HK-2 (cell line): ENCODE results near the gene FEN1.

Source experiments
- DNase-seq: peaks from one replicate; pipeline ENCODE4 v3.0.0-alpha.2; 2018; ENCODE audit not compliant: unreplicated experiment

FEN1 gene

DNA sequence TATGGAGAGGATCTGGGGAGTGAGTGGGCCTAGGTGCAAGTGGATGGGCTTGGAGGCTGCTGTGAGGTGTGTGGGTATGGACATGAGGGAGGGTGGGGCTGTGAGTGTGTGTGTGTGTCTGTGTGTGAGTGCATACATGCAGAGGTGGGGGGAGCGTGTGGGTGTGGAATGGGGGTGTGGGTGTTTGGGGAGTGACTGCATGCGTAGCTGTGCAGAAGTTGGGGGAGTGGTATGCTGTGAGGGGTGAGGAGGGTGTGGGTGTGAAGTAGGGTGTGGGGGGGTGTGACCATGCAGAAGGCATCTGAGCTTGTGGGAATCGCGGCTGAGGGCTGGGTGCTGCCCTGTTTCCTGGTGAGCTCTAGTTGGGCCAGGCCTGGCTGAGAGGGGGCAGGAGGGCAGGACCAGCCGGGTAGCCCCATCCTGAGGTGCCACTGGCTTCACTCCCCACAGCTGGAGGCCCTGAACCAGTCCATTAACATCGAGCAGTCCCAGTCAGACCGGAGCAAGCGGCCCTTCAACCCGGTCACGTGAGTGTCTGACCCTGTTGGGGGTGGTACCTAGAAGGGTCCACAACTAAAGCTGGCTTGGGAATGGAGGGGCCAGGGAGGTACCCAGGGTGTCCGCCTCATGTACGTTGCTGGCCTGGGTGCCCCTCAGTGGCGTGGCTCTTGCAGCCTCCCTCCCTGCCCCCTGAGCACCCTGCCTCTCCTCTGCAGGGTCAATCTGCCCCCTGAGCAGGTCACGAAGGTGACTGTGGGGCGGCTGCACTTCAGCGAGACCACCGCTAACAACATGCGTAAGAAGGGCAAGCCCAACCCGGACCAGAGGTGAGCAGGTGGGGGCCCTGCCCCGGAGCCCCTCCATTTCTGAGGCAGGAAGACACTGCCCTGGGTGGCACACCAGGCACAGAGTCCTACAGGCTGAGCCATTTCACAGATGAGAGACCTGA is 16.8 kb upstream of the FEN1 start:
- no peak for DNase-seq

GRCh38 chr11:61776561-61777075 is 16.1 kb upstream of the FEN1 start:
- peak; percentile 47 for DNase-seq

DNA sequence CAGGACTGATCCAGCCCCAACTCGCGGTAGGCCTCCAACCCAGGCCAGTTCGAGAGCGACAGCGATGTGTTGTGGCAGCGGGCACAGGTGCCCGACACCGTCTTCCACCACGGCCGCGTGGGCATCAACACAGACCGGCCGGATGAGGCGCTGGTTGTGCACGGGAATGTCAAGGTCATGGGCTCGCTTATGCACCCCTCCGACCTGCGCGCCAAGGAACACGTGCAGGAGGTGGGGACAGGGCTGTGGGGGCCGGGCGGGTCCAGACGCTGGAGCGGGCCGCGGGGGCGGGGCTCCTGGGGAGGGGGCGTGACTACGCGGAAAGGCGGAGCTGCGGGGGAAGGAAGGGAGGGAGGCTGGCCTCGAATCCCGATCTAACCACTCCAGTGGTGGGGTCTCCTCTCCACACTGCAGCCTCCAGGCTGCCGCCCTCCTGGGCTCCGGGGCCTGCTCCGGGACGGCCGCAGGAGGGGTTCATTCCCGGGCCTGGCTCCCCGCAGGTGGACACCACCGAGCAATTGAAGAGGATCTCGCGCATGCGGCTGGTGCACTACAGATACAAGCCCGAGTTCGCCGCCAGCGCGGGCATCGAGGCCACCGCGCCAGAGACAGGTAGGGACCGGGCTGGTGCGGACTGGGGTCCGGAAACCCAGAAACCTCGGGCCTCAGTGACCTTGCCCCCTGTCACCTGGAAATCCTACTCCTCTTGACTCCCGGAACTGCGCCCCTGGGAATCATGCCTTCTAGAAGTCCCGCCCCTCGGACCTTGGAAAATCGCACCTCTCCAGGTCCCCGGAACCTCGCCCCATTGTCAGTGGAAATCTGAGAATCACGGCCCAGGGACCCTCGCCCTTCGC is 15.2 kb upstream of the FEN1 start:
- DNase-seq: no peak

- DNase-seq: no peak
Measured at GRCh38 chr11:61778357-61778886, 14.3 kb upstream of the FEN1 start.

GRCh38 chr11:61778920-61779650 is 13.6 kb upstream of the FEN1 start:
- no peak for DNase-seq

GRCh38 chr11:61779666-61780525 is 12.8 kb upstream of the FEN1 start:
- no peak for DNase-seq

DNA sequence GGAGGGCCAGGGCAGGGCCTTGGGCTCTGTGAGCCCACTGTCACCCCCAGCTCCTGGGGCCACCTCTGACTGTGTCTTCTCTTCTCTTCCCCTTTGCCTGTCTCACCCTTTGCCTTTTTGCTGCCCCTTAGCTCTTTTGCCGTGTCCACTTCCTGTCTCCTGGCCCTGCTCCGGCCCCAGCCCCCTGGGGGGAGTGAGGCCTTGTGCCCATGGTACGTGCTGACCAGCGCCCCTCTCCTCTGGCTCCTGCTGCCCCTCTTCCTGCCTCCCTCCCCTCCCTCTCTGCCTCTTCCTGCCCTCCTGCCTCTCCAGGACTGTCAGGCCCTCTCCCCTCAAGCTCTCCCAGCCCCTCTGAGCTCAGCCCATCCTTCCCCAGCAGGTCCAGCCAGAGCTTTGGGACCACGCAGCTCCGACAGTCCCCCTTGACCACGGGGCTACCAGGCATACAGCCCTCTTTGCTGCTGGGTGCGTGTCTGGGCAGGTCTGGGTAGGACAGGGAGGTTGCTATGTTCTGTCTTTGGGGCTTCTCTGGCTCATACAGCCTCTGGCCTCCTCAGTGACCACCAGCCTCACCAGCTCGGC is 12.0 kb upstream of the FEN1 start:
- DNase-seq: no peak

GRCh38 chr11:61781585-61781984 is 11.1 kb upstream of the FEN1 start:
- DNase-seq: no peak

- DNase-seq: no peak
Measured at GRCh38 chr11:61782299-61782698, 10.4 kb upstream of the FEN1 start.

- DNase-seq: no peak
Measured at GRCh38 chr11:61782841-61783240, 9.9 kb upstream of the FEN1 start.

DNA sequence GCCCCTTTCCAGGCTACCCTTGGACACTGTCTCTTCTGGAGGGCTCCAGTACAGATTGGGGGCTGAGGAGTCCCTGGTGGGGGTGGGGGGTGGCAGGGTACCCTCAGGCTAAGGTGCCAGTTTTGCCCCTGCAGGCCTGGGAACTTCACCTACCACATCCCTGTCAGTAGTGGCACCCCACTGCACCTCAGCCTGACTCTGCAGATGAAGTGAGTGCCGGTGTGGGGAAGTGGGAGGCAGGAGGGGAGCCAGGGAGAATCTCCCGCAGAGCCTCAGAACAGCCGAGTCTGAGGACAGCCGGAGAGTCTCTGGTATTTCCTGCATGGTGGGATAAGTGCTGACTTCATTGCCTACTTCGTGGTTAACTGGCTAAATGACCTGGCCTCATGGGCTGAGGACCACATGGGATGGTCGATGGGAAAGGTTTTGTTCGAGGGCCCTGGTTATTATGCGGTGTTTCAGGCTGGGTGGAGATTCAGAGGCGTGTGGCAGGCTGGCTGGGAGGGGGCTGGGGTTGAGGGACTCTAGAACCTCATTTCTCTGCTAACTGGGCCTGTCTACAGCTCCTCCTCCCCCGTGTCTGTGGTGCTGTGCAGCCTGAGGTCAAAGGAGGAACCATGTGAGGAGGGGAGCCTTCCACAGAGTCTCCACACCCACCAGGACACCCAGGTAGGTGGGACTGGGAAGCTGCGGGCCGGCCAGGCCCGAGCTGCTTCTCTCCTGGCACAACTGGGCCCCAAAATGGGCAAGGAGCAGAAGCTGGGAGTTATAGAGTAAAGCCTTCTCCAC is 8.8 kb upstream of the FEN1 start:
- DNase-seq: peak; percentile 38

DNA sequence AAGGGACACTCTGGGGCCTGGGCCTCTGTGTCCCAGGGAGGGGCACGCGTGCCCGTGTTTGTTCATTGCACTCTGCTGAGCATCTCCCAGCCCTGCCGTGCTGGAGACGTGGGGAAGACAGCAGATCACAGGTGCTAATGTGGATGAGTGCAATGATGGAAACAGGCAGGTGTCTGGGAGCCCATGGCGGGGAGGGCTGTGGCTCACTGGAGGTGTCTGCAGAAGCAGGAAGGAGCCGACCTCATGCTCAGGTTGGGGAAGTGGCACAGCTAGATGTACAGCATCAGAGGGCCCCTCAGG is 8.3 kb upstream of the FEN1 start:
- no peak for DNase-seq

DNA sequence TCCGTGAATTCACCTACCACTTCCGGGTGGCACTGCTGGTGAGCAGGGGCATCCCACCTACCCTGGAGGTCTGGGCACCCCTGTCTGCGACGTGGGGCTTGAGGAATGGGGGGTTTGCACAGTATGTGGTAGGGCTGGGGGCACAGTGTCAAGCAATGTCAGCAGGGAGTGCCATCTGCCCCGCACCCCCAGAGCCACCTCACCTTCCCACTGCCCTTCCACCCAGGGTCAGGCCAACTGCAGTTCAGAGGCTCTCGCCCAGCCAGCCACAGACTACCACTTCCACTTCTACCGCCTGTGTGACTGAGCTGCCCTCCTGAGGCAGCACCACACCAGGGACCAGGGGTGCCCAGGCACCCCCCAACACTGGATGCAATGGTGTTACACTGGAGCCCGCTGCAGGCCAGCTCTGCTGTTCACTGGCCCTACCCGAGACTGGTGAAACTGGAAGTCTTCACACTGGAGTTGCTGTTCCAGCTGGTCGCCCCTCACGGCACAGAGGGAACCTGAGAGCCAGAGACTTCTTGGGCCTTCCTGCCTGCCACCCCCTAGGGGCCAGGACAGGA is 6.8 kb upstream of the FEN1 start:
- peak; percentile 60 for DNase-seq

DNA sequence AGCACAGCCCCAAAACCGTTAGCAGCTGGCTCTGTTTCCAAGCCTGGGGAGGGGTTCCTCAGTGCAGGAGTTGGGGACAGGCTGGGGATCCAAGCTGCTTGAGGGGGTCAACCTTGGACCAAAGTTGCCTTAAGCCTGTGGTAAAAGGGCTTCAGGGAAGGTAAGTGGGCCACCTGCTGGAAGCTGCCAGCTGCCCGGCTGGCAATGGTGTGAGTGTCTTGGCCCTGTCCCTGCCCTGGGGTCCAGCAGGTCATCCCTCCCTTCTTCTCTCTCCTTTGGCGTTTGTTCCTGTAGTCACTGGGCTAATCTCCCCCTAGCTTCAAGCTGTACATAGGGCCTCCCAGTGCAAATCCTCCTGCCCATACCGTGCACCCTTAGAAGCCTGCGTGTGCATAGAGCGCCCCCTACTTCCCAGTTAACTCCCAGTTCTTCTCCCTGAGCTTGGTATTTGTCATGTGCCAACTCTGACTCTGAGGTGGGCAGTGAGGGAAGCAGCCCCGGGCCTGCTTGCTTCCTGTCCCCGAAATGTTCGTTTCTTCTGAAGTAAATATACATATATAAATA is 4.7 kb upstream of the FEN1 start:
- no peak for DNase-seq

GRCh38 chr11:61791737-61792309 is 888 bp upstream of the FEN1 start:
- peak; percentile 55 for DNase-seq

- peak; percentile 32 for DNase-seq
Measured at GRCh38 chr11:61793083-61793828, 545 bp downstream of the FEN1 start.

- DNase-seq: no peak
Measured at GRCh38 chr11:61793829-61794204, 1.1 kb downstream of the FEN1 start.

DNA sequence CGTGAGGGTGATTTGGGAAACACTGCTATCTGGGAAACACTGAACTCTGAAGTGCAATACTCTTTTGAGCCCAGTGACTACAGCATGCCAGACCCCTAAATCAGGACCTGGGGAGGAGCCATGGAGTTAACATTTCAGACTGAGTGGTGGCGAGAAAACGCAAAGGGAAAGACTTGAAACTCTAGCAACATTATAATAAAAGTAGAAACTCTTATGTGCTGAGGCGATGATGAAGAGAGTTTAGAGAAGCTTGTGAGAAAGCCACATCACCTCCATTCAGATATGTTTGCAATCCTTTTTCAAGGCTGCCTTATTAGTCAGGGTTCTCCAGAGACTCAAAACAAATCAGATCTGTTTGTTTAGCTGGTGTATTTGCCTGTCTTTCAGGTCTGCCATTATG is 1.9 kb downstream of the FEN1 start:
- DNase-seq: no peak
